SK-N-SH (cell line): ENCODE data around the gene TKT.

Experiments used
- POLR2AphosphoS5 ChIP-seq: IDR thresholded peaks from 2 replicates; pipeline ENCODE4 v1.6.1; 2012; ENCODE audit warnings: low read depth, low read length
- RAD21 ChIP-seq: IDR thresholded peaks from 2 replicates; pipeline ENCODE4 v1.6.1; 2012; ENCODE audit warnings: mild to moderate bottlenecking, low read length
- TCF12 ChIP-seq: IDR thresholded peaks from 2 replicates; pipeline ENCODE4 v1.4.0; 2012
- YY1 ChIP-seq: IDR thresholded peaks from 2 replicates; pipeline ENCODE4 v1.4.0; 2012; ENCODE audit warnings: low read depth, mild to moderate bottlenecking
- TF ChIP-seq, protein P1 (sequence below): fragments of 200-600 bp; sonication (generic); IDR thresholded peaks from 2 replicates; pipeline ENCODE4 v1.6.1; 2017; ENCODE audit warnings: antibody characterized with exemption, mild to moderate bottlenecking, moderate library complexity

DNA sequence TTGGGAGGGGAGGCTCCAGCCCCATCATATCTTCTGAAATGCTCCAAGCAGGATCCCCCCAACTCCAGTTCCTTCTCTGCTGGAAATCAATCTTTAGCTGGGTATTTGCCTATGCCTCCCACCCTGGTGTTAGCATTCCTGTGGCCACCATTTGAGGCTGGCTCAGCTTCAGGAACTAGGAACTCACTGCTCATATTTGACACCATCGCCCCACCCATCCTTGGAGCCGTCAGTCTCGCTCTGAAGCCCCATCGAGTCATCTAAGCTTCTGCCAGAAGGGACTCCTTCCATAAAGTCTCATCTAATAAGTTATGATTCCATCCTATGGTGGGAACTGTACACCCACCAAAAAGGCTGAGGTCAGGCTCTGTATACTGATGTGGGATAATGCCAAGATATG lies 68.4 kb downstream of the TKT start:
- TF ChIP-seq, protein P1, sequence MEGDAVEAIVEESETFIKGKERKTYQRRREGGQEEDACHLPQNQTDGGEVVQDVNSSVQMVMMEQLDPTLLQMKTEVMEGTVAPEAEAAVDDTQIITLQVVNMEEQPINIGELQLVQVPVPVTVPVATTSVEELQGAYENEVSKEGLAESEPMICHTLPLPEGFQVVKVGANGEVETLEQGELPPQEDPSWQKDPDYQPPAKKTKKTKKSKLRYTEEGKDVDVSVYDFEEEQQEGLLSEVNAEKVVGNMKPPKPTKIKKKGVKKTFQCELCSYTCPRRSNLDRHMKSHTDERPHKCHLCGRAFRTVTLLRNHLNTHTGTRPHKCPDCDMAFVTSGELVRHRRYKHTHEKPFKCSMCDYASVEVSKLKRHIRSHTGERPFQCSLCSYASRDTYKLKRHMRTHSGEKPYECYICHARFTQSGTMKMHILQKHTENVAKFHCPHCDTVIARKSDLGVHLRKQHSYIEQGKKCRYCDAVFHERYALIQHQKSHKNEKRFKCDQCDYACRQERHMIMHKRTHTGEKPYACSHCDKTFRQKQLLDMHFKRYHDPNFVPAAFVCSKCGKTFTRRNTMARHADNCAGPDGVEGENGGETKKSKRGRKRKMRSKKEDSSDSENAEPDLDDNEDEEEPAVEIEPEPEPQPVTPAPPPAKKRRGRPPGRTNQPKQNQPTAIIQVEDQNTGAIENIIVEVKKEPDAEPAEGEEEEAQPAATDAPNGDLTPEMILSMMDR = no peak
- TF ChIP-seq RAD21 (no peak), POLR2AphosphoS5 (no peak), TCF12 (no peak), YY1 (no peak)
